NK-92 (cell line): ENCODE measurements around the gene NFATC2IP.
"Not testable (repeated sequence)": the region's sequence is repeated elsewhere in the genome, so short reads cannot be mapped to it uniquely, and the experiment has no call there.

ENCODE experiments used
- DNase-seq: peaks from one replicate; lab custom pipeline; 2025; ENCODE audit not compliant: unreplicated experiment; lab: John Stamatoyannopoulos, UW

The NFATC2IP gene

DNA sequence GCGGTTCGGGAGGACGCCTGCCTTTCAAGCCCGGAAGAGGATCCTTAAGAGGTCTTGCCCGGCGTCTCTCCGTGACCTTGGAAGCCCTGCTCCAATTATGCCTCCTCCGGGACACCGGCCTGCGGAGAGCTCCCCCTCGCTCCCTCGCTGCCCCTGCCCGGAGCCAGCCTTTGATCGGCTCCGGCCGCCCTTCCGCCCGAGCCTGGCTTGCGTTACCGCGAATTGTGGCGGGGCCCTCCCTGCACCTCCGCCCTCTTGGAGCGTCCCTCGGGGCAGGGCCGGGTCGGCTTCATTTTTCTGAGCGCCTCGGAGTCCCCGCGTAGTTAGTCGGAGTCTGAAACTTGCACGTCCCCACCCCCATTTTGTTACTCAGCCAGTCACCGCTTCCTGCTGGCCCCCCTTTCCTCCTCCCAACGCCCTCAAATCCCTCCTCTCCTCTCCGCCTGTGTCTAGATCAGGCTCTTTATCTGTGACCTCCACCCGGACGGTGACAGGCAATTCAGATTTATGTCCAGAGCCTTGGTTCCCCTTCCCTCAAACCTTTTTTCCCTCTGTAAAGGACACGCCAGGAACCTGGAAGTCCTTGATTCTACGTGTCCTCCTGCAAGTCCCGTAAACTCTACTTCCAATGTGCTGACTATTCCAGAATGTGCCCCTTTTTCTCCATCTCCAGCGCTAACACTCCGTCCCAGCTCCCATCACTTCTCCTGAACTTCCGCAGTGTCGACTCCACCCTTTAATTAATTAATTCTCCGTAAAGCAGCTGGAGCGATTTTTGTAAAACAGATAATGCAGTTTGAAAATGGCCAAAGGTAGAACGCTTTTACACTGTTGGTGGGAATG, 25.1 kb upstream of the NFATC2IP start:
- no peak for DNase-seq

DNA sequence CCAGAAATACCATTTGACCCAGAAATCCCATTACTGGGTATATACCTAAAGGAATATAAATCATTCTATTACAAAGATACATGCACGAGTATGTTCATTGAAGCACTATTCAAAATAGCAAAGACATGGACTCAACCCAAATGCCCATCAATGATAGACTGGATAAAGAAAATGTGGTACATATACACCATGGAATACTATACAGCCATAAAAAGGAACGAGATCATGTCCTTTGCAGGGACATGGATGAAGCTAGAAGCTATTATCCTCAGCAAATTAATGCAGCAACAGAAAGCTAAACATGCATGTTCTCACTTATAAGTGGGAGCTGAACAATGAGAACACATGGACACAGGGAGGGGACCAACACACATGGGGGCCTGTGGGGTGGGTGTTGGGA, 24.5 kb upstream of the NFATC2IP start:
- DNase-seq, result not testable (repeated sequence)

DNA sequence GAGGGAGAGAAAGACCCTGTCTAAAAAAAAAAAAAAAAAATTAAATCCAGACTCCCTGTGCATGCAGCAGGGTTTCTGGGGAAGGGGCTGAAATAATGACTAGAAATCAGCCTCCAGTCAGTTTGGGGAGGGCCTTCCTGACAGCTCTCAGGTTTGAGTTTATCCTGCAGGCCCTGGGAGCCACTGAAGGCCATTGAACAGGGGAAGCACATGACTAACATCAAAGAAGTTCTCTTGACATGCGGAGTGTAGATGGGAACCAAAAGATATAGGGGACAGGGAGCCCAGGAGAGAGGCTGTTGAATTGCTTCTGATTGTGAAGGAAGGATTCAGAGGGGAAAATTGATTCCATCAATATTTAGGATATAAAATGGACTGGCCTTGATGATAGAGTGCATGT, 22.9 kb upstream of the NFATC2IP start:
- no peak for DNase-seq

DNA sequence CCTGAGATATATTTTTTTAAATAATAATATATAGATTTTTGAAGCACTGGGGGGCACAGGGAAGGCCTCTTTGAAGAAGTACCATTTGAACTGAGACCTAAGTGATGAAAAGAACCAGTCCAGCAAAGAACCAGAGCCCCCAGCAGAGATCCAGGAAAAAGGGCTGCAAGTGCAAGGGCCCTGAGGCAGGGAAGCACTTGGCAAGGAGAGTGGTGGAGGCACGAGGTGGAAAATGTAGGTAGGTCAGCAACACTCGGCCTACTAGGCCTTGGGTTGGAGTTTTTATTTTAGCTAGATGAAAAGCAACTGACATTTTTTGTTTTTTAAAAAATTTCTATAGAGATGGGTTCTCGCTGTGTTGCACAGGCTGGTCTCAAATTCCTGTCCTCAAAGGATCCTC, 20.5 kb upstream of the NFATC2IP start:
- no peak for DNase-seq

DNA sequence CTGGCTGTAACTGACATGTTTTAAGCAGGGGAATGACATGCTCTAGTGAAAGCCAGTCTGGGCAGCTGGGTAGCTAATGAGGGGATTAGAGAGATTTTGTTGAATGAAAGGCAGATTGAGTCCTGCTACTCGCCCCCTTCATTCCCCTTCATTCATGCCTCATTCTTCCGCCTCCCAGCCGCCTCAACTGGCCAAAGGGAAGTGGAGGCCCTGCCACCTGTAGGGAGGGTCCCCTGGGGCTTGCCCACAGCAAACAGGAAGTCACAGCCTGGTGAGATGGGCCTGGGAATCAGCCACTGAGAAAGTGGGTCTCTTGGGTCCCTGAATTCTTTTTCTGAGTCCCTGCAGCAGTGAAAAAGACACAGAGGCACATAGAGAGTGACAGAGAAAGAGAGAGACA, 20.1 kb upstream of the NFATC2IP start:
- no peak for DNase-seq

DNA sequence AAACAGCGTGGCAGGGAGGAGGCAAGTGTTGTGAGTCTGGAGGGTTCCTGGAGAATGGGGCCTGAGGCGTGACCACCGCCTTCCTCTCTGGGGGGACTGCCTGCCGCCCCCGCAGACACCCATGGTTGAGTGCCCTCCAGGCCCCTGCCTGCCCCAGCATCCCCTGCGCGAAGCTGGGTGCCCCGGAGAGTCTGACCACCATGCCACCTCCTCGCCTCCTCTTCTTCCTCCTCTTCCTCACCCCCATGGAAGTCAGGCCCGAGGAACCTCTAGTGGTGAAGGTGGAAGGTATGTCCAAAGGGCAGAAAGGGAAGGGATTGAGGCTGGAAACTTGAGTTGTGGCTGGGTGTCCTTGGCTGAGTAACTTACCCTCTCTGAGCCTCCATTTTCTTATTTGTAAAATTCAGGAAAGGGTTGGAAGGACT, 18.9 kb upstream of the NFATC2IP start, which contains the start of gene CD19:
TSS of gene CD19 (plus strand) at position 171 of the 425 bp plus-strand sequence. CDS start at position 201, 30 bp downstream.
- no peak for DNase-seq

DNA sequence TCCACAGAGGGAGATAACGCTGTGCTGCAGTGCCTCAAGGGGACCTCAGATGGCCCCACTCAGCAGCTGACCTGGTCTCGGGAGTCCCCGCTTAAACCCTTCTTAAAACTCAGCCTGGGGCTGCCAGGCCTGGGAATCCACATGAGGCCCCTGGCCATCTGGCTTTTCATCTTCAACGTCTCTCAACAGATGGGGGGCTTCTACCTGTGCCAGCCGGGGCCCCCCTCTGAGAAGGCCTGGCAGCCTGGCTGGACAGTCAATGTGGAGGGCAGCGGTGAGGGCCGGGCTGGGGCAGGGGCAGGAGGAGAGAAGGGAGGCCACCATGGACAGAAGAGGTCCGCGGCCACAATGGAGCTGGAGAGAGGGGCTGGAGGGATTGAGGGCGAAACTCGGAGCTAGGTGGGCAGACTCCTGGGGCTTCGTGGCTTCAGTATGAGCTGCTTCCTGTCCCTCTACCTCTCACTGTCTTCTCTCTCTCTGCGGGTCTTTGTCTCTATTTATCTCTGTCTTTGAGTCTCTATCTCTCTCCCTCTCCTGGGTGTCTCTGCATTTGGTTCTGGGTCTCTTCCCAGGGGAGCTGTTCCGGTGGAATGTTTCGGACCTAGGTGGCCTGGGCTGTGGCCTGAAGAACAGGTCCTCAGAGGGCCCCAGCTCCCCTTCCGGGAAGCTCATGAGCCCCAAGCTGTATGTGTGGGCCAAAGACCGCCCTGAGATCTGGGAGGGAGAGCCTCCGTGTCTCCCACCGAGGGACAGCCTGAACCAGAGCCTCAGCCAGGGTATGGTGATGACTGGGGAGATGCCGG, 18.2 kb upstream of the NFATC2IP start:
- no peak for DNase-seq

DNA sequence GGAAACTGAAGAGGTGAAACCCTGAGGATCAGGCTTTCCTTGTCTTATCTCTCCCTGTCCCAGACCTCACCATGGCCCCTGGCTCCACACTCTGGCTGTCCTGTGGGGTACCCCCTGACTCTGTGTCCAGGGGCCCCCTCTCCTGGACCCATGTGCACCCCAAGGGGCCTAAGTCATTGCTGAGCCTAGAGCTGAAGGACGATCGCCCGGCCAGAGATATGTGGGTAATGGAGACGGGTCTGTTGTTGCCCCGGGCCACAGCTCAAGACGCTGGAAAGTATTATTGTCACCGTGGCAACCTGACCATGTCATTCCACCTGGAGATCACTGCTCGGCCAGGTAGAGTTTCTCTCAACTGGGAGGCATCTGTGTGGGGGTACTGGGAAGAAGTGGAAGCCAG, 17.6 kb upstream of the NFATC2IP start:
- no peak for DNase-seq

DNA sequence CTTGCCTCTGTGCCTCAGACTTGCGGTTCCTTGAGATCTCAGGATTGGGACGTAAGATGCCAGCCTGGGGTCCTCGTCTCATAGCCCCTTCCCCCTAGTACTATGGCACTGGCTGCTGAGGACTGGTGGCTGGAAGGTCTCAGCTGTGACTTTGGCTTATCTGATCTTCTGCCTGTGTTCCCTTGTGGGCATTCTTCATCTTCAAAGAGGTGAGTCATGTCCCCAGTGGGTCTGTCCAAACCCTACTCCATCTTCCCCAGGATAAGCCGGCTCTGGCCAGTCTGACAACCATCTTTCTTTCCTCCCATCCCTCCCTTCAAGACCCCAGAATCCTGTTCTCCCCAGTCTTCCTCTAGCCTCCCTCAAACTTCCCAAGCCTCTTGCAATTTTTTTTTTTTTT, 15.4 kb upstream of the NFATC2IP start:
- DNase-seq, result no peak

DNA sequence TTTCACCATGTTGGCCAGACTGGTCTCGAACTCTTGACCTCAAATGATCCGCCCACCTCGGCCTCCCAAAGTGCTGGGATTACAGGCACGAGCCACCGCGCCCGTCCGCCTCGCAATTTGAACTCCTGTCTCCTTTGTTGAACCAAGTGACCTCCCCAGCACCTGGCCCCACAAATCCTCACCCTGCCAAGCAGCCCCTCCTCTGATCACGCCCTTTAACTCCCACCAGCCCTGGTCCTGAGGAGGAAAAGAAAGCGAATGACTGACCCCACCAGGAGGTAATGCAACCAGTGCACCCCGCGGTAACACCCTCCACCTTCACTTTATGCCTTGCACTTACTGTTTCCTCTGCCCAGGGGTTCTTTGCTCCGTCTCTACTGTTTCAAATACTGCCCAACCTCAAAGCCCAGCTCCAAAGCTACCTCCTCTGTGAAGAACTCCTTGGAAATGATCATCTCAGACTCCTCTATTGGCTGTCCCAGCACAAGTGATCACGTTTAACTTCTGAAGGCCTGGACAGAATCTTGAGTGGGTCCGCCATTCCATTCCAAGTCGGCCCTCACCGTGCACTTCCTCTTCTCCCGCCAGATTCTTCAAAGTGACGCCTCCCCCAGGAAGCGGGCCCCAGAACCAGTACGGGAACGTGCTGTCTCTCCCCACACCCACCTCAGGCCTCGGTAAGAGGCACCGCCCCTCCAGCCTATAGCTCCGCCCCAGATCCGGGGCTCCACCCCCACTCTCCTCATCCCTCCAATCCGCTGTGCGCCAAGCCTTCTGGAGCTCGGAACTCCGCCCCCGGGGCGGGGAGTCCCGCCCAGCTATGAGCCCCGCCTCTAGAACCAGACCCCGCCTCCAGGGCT, 14.6 kb upstream of the NFATC2IP start:
- DNase-seq, result no peak

DNA sequence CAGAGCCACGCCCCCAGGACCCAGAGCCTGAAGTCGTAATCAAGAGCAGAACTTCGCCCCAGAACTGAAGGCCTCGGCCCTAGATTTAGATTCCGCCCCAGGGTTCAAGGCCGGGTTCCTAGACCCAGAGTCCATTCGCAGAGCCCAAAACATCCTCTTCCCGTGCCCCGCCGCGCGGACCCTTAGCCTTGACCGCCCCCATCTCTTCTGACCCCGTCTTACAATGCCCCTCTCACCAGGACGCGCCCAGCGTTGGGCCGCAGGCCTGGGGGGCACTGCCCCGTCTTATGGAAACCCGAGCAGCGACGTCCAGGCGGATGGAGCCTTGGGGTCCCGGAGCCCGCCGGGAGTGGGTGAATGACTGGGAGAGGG, 14.0 kb upstream of the NFATC2IP start:
- DNase-seq, result no peak

DNA sequence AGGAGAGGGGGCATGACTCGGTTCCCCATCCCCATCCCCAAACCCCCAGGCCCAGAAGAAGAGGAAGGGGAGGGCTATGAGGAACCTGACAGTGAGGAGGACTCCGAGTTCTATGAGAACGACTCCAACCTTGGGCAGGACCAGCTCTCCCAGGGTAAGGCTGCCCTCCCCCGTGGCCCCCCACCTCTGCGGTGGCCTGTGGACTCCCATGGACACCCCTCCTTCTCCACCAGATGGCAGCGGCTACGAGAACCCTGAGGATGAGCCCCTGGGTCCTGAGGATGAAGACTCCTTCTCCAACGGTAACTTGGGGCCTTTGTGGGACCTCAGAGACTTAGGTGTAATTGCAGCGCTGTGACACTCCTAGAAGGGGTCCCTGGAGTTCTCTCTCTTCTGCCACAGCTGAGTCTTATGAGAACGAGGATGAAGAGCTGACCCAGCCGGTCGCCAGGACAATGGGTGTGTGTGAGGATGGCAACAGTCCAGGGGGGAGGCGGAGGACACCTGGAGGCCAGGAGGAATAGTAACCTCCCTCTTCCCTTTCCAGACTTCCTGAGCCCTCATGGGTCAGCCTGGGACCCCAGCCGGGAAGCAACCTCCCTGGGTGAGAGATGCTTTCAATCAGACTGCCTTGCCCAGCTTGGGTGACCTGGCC, 13.4 kb upstream of the NFATC2IP start:
- no peak for DNase-seq

DNA sequence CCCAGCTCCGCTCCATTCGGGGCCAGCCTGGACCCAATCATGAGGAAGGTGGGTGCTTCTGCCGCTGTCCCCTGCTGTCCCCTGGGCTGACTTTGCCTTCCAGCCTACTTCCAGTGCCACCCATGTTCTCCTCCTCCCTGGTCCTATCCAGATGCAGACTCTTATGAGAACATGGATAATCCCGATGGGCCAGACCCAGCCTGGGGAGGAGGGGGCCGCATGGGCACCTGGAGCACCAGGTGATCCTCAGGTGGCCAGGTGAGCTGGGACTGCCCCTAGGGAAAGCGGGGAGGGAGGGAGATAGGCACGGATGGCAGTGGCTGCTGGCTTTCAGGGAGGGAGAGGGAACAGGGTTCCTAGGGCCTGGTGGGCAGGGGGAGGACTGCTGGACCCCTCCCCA, 12.0 kb upstream of the NFATC2IP start:
- DNase-seq, result no peak

DNA sequence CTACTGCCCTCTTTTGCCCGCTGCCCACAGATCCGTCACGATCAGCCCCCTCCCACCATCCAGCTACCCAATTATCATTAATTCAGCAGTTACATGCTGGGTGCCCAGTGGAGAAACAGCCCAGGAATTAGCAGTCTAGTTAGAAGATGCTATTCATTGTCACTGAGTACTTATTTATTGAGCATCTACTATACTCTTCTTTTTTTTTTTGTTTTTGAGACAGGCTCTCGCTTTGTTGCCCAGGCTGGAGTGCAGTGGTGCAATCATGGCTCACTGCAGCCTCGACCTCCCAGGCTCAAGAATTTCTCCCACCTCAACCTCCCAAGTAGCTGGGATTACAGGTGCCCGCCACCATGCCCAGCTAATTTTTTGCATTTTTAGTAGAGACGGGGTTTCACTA, 10.9 kb upstream of the NFATC2IP start:
- DNase-seq, result not testable (repeated sequence)

DNA sequence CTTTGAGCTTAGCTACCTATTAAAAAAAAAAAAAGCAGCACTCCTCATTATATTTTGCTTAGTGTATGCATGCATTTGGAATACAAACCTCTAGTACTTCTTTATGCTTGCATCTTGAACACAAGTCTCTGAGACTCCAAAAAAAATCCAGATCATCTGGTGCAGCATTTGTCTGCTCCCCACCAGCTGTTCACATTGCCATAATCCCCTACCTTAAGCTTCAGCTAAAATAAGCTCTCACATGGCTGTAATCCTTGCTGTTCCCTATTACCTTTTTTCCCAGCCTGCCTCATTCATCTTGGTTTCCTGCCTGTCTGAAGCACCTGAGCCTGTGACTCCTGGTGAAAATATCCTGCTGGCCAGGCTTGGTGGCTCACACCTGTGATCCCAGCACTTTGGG, 7.5 kb upstream of the NFATC2IP start:
- no peak for DNase-seq

DNA sequence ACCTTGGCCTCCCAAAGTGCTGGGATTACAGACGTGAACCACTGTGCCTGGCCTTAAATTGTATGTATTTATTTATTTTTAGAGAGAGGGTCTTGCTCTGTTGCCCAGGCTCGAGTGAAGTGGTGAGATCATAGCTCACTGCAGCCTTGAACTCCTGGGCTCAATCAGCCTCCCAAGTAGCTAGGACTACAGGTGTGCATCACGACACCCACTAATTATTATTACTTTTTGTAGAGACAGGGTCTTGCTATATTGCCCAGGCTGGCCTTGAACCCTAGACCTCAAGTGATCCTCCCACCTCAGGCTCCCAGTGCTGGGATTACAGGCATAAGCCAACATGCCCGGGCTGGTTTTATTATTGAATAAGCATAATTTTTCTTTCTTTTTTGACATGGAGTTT, 4.1 kb upstream of the NFATC2IP start:
- DNase-seq, result no peak

DNA sequence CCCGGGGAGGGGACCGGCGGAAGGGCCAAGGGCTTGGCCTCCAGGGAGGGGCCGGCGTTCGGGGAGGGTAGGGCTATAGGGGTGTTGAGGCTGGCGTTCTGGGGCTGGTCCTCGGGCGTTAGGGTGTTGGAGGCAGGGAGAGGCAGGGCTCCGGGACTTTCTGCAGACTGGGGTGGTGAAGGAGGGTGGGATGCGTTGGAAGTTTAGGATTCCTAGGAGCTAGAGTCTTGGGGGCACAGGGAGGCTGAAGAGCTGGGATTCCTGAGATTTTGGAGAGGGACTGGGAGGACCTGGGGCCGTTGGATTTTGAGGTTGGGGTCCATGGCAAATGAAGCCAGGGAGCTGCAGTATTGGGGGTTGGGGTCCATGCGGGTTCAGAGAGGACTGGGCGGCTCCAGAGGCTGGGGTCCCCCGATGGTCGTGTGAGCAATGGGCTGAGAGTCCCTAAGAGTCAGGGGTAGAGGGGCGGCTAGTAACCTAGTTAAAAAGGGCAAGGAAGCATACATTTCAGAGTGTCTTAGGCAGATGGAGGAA, 740 bp downstream of the NFATC2IP start:
- DNase-seq, result no peak

DNA sequence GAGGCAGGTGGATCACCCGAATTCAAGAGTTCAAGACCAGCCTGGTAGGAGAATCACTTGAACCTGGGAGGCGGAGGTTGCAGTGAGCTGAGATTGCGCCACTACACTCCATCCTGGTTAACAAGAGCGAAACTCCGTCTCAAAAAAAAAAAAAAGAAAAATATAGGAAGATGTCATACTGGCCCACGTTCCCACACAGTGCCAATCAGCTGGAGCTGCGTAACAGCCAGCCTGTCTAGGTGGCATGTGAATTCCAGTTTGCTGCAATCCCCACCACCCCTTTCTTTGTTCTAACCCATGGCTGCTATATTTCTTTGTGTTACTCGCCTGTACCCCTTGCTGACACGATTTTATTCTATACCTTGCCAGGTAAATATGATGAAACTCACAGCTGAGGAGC, 7.5 kb downstream of the NFATC2IP start:
- no peak for DNase-seq

DNA sequence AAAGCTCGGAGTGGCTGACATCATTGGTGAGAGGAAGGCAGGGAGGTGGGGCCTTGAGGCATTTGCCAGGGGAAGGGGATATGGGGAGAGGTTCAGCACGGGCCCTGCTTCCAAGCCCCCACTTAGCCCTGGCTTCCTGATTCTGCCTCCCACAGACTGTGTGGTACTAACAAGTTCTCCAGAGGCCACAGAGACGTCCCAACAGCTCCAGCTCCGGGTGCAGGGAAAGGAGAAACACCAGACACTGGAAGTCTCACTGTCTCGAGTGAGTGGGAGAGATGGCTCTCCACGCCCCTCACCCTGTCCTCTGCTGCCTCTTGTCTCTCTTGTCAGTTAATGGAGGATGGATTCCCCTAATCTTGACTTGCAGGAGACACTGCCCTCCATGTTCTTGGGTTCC, 8.1 kb downstream of the NFATC2IP start:
- no peak for DNase-seq

DNA sequence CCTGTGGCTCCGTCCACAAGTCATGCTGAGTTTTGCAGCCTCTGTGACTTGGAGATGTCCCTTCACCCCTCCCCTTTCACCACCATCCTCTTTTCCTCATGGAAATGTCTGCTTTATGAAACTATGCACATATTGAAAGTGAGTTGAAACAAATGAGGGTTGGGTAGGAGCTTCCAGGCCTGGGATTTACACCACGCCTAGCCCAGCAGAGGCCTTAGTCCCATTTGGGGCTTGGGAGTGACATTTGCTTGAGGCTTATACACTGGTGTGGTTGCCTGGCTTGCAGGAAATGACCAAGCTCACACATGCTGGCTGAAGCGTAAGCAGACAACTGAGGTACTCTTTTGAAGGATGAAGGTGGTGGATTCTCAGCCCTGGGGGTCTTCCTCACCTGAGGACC, 13.3 kb downstream of the NFATC2IP start:
- DNase-seq, result no peak

DNA sequence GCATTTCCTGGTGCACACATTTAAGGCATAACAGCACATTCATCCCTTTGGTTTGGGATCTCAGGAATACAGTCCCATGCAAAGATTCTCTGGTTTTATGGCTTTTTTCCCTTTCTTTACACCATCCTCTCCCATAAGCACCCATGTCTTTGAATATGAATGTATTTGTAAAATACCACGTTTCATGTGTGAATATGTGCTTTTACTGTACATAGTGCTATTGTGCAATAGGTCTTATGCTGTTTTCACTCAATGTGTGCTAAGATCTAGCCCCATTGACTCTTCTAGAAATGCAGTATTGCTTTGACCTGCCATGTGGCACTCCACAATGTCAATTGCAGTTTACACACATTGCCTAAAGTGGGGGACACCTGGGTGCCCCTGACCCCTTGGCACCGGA, 13.8 kb downstream of the NFATC2IP start:
- DNase-seq, result no peak
